Measurements from ENCODE around the gene PRKCG. TPM values are rescaled to one million over a fixed set of nuclear protein-coding genes. Genes with fewer than 3 reads are reported as not detected.

The PRKCG gene
- total and polyA plus RNA-seq, 2 donors: 1.1 to 4.5 TPM

DNA sequence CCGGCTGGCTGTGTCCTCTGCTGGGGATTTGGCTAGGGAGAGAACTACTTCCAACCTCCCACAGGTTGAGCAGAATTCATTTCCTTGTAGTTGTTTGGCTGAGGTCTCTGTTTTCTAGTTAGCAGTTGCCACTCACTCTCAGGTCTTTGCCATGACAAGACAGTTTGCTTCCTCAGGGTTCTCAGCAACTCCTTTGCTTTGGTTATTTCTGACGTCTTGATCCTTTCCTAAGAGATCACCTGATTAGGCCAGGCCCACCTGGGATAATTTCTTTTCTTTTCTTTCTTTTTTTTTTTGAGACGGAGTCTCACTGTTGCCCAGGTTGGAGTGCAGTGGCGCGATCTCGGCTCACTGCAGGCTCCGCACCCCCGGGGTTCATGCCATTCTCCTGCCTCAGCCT, 71.4 kb downstream of the PRKCG start:
- no peak for DNase-seq (ENCODE audit: low read depth in 6 of 9, low spot score in 9 of 9)
- Histone ChIP-seq H3K36me3 (ENCODE audit: control insufficient read depth in 2 of 2, insufficient read depth in 2 of 2, low read length in 1 of 2) (no peaks in the 10 kb centered on the region), H3K27ac (ENCODE audit: low read depth in 1 of 2, low read length in 1 of 2) (no peak overlapping the region), H3K9me3 (ENCODE audit: control insufficient read depth in 2 of 2, insufficient read depth in 1 of 2, low read length in 1 of 2) (no peaks in the 10 kb centered on the region), H3K4me1 (ENCODE audit: control insufficient read depth in 2 of 2, insufficient read depth in 2 of 2, low read length in 2 of 2) (no peaks in the 10 kb centered on the region), H3K27me3 (ENCODE audit: control insufficient read depth in 2 of 2, insufficient read depth in 1 of 2, low read length in 1 of 2) (peaks cover 4 to 21% of the 10 kb centered on the region in 2 donors), H3K4me3 (ENCODE audit: low read length in 2 of 2) (no peak overlapping the region)
- WGBS: 94% methylated on average over 8 of the region's 8 CpGs

Other genes with a start within 250 kb of the PRKCG start
- gene NLRP12, start 57.9 kb upstream of the PRKCG start, total RNA-seq: 0.24 TPM
- 0.21 TPM for gene NLRP12, start 57.9 kb upstream of the PRKCG start, polyA plus RNA-seq
- gene MYADM, start 14.3 kb upstream of the PRKCG start, total RNA-seq: 4.5 TPM
- gene MYADM, start 14.3 kb upstream of the PRKCG start, polyA plus RNA-seq: 34.4 TPM
- gene CACNG7, start 27.1 kb downstream of the PRKCG start, total RNA-seq: not detected
- 0.05 TPM for gene CACNG7, start 27.1 kb downstream of the PRKCG start, polyA plus RNA-seq
- not detected for gene CACNG8, start 80.7 kb downstream of the PRKCG start, total RNA-seq
- 0.05 TPM for gene CACNG8, start 80.7 kb downstream of the PRKCG start, polyA plus RNA-seq
- gene CACNG6, start 109.4 kb downstream of the PRKCG start, total RNA-seq: 0.05 TPM
- 0.05 TPM for gene CACNG6, start 109.4 kb downstream of the PRKCG start, polyA plus RNA-seq
- 1.1 TPM for gene VSTM1, start 181.7 kb downstream of the PRKCG start, total RNA-seq
- 0.37 TPM for gene VSTM1, start 181.7 kb downstream of the PRKCG start, polyA plus RNA-seq
- 0.05 TPM for gene TARM1, start 199.2 kb downstream of the PRKCG start, total RNA-seq
- gene TARM1, start 199.2 kb downstream of the PRKCG start, polyA plus RNA-seq: not detected
- gene OSCAR, start 218.6 kb downstream of the PRKCG start, total RNA-seq: 0.61 TPM
- gene OSCAR, start 218.6 kb downstream of the PRKCG start, polyA plus RNA-seq: 5.5 TPM
- 215 TPM for gene NDUFA3, start 220.7 kb downstream of the PRKCG start, total RNA-seq
- gene NDUFA3, start 220.7 kb downstream of the PRKCG start, polyA plus RNA-seq: 190 TPM
- gene TFPT, start 233.5 kb downstream of the PRKCG start, total RNA-seq: 34.9 TPM
- 34.3 TPM for gene TFPT, start 233.5 kb downstream of the PRKCG start, polyA plus RNA-seq
- 42.4 TPM for gene PRPF31, start 233.6 kb downstream of the PRKCG start, total RNA-seq
- gene PRPF31, start 233.6 kb downstream of the PRKCG start, polyA plus RNA-seq: 62.2 TPM